Suprapubic skin (tissue), 4 donors: Measurements from ENCODE around the gene ARFRP1.

ENCODE experiments used
- CTCF ChIP-seq, 2 donors: fragments of 200-600 bp in 1 of 2; fragments of 450-650 bp in 1 of 2; sonication (generic) in 1 of 2; IDR thresholded peaks; one replicate each; pipeline ENCODE4 v1.5.1; 2016 to 2019; ENCODE audit warnings: antibody characterized with exemption in 2 of 2, mild to moderate bottlenecking in 1 of 2, moderate library complexity in 1 of 2
- EP300 ChIP-seq: sonication (generic); formaldehyde crosslinking; IDR thresholded peaks from one replicate; pipeline ENCODE4 v1.6.1; 2017; ENCODE audit warnings: antibody characterized with exemption
- POLR2AphosphoS5 ChIP-seq, 3 donors: sonication (generic); formaldehyde crosslinking; IDR thresholded peaks; one replicate each; pipeline ENCODE4 v1.6.1; 2017; ENCODE audit warnings: antibody characterized with exemption in 3 of 3

DNA sequence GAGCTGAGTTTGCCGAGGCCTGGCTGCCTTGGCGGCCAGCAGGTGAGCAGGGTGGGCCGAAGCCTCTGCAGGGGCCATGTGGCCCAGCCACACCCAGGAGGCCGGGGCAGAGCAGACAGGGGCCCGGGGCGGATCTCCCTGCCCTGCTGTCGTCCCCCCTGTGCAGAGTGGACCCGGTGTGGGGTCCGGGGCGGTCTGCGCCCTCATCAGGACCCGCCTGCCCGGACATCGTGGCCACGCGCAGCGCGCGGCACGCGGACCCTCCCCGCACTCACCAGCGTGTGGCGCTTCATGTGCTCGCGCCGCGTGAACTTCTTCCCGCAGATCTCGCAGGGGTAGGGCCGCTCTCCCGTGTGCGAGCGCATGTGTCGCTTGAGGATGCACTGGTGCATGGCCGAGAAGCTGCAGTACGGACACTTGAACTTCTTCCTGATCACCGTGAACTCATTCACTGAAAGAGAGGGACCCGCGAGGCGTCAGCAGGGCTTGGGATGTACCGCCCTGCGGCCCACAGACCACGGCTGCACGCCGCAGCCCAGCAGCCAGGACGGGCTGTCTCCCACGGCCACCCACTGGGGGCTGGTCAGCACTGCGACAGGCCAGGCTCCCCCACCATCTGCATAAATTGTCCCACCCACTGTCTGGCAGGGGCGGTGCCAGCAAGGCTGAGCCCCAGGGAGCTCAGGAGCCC is 44.8 kb upstream of the ARFRP1 start:
- TF ChIP-seq CTCF (IDR thresholded peaks at IDR 0.05) (no peak), POLR2AphosphoS5 (IDR thresholded peaks at IDR 0.05) (no peak), EP300 (no peak)
